Psoas muscle (tissue), 8 donors: ENCODE data around the gene KCNJ15. TPM values are rescaled to one million over a fixed set of nuclear protein-coding genes. Genes with fewer than 3 reads are reported as not detected.

Experiments used
- ATAC-seq, 4 donors: fragments of 200-7000 bp; cut with Tn5 transposase; one replicate each; pipeline ENCODE4 v1.9.1; 2020; ENCODE audit warnings: moderate library complexity in 3 of 4, mild to moderate bottlenecking in 2 of 4
- DNase-seq, 2 donors: peaks; one replicate each; pipeline ENCODE4 v3.0.0-alpha.2; 2020
- H3K27ac ChIP-seq: fragments of 200-600 bp; one replicate; pipeline ENCODE4 v1.8.0; 2022
- H3K27me3 ChIP-seq, 3 donors: fragments of 200-600 bp in 1 of 3; one replicate each; pipeline versions ENCODE4 v1.6.1 to v1.8.0; 2013 to 2022; ENCODE audit warnings: low read length in 2 of 3, mild to moderate bottlenecking in 2 of 3, moderate library complexity in 1 of 3; ENCODE audit not compliant: insufficient read depth in 3 of 3
- H3K36me3 ChIP-seq, 2 donors: fragments of 200-600 bp in 1 of 2; one replicate each; pipeline versions ENCODE4 v1.6.1 to v1.8.0; 2013 to 2022; ENCODE audit warnings: low read depth in 1 of 2, mild to moderate bottlenecking in 1 of 2, moderate library complexity in 1 of 2; ENCODE audit not compliant: insufficient read depth in 1 of 2
- H3K4me1 ChIP-seq: fragments of 200-600 bp; one replicate; pipeline ENCODE4 v1.8.0; 2022
- H3K4me3 ChIP-seq: fragments of 200-600 bp; one replicate; pipeline ENCODE4 v1.8.0; 2022; ENCODE audit warnings: mild to moderate bottlenecking
- H3K9me3 ChIP-seq: fragments of 200-600 bp; one replicate; pipeline ENCODE4 v1.8.0; 2022
- WGBS, 3 donors: extraction: QIAGEN DNeasy Blood & Tissue Kit; methylation state at CpG; one replicate each; pipeline versions ENCODE4 v1.1.6 to v1.1.7; 2013; 5-methylcytosine and 5-hydroxymethylcytosine counted together
- intact Hi-C, 2 donors: fragments of 100-400 bp; cut with DNase I; formaldehyde crosslinking; loops; one replicate each; pipeline versions ENCODE4 v1.11.0 to v1.14.2; 2022
- polyA plus RNA-seq, 3 donors: library from polyadenylated mRNA; stranded (reverse); fragments of 200-250 nt; gene quantifications; one replicate each; pipeline ENCODE4 v1.2.3, GENCODE V29; 2013
- total RNA-seq, 4 donors: library from RNA; stranded (reverse); fragmentation: NEBNext Ultra II Directional in 2 of 4; extraction: Animal tissue kit (Norgen Biotek cat#: 25700) in 2 of 4; gene quantifications; one replicate each; pipeline versions ENCODE4 v1.2.1 to v1.2.4, GENCODE V29; 2021 to 2023
- TF ChIP-seq, protein P1 (sequence below): fragments of 200-600 bp; IDR thresholded peaks from one replicate; pipeline ENCODE4 v1.8.0; 2022; ENCODE audit warnings: antibody characterized with exemption
- donor health status: healthy with polysubstance abuse.
- donor health status: DM: no; HTN: no; CAD: no; lungs with moderate emphysema.
- donor health status: Bipolar disorder and iron deficiency.
- donor health status: healthy.
- donor health status: DM: yes; HTN: yes; CAD: no.
- donor health status: DM: no; HTN: no; CAD: no.
- donor health status: DM: no; HTN: no; CAD: no.
- donor health status: DM: yes; HTN: yes; CAD: no.

The KCNJ15 gene
- total and polyA plus RNA-seq, 7 donors = 0.04 to 1.0 (median 0.16) TPM

DNA sequence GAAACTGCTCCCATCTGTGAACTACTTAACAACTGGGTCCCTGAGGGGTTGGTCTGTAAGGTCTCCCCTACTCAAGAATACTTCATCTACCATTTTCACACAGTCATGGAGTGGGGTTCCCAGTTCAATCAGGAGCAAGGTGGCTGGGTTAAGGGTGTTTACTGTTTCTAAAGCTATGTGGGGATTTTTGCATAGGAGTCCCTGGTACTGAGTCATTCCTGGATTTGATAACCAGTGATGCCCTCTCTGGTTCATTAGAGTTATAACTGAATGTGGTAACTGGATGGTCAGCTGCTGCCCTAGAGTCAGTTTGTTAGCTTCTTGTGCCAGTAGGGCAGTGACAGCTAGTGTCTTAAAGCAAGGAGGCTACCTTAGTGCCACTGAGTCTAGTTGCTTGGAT, 29.4 kb upstream of the KCNJ15 start:
- DNase-seq = no peak

DNA sequence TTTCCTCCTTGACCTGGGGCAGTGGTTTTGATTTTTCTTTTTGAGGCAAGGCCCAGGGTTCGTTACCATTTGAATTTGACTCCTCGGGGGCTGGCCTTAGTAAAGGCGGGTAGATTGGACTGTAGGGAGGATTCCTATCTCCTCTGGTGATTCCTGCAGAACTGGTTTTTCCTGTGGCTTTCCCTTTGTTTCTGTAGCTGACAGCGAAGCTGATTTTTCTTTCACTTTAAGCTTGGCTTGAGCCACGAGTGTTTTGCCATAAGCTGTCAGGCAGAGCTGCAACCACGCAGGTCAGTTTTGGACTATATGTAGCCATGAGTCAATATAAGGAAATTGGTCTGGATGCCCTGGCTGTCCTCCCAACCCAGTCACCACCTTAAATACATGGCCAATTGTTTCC, 28.7 kb upstream of the KCNJ15 start:
- Histone ChIP-seq H3K4me3 (no peak overlapping the region), H3K27ac (no peak overlapping the region), H3K27me3 (peaks cover 0 to 4% (median 0%) of the 10 kb centered on the region in 3 donors), H3K36me3 (no peaks in the 10 kb centered on the region), H3K9me3 (peaks cover 39% of the 10 kb centered on the region), H3K4me1 (no peaks in the 10 kb centered on the region)
- ATAC-seq (no peak), DNase-seq (no peak)
- TF ChIP-seq, protein P1, sequence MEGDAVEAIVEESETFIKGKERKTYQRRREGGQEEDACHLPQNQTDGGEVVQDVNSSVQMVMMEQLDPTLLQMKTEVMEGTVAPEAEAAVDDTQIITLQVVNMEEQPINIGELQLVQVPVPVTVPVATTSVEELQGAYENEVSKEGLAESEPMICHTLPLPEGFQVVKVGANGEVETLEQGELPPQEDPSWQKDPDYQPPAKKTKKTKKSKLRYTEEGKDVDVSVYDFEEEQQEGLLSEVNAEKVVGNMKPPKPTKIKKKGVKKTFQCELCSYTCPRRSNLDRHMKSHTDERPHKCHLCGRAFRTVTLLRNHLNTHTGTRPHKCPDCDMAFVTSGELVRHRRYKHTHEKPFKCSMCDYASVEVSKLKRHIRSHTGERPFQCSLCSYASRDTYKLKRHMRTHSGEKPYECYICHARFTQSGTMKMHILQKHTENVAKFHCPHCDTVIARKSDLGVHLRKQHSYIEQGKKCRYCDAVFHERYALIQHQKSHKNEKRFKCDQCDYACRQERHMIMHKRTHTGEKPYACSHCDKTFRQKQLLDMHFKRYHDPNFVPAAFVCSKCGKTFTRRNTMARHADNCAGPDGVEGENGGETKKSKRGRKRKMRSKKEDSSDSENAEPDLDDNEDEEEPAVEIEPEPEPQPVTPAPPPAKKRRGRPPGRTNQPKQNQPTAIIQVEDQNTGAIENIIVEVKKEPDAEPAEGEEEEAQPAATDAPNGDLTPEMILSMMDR = no peak
- 59 to 66% (median 59%) methylated on average over 6 of the region's 6 CpGs for WGBS, 3 donors
- intact Hi-C loops = no loop called here

More for the DNA sequence above, 29.4 kb upstream of the KCNJ15 start:
- H3K4me1 ChIP-seq = no peaks in the 10 kb centered on the region
- no peak overlapping the region for H3K27ac ChIP-seq
- H3K27me3 ChIP-seq = peaks cover 0 to 4% (median 0%) of the 10 kb centered on the region in 3 donors
- no peak overlapping the region for H3K4me3 ChIP-seq
- TF ChIP-seq, protein P1 = no peak
- no peaks in the 10 kb centered on the region for H3K36me3 ChIP-seq
- no peak for ATAC-seq
- intact Hi-C loops = no loop called here
- H3K9me3 ChIP-seq = peaks cover 35% of the 10 kb centered on the region

DNA sequence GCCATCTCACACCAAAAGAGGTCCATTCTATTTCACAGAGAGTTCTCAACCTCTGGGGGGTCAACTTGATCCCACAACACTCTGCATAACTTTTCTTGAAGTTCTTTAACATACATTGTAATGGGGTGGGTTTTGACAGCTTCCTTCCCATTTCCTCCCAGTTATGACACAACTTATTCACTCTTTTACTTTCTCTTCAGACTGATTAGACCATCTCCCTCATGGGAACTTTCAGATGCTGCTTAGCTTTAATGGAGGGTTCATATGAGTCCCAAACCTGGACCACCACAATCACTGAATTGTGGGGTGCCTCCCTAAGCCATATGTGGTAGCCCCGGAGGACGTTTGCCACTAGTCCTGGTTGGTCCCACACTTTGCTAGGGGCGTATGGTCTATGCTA, 28.3 kb upstream of the KCNJ15 start:
- ATAC-seq = no peak
- intact Hi-C loops = no loop called here
- no peaks in the 10 kb centered on the region for H3K36me3 ChIP-seq
- H3K27me3 ChIP-seq = peaks cover 0 to 4% (median 0%) of the 10 kb centered on the region in 3 donors
- H3K9me3 ChIP-seq = peaks cover 39% of the 10 kb centered on the region
- TF ChIP-seq, protein P1 = no peak
- no peak overlapping the region for H3K4me3 ChIP-seq
- H3K4me1 ChIP-seq = no peaks in the 10 kb centered on the region
- no peak for DNase-seq
- WGBS, 3 donors = 86 to 94% (median 88%) methylated on average over 3 of the region's 3 CpGs
- H3K27ac ChIP-seq = no peak overlapping the region

DNA sequence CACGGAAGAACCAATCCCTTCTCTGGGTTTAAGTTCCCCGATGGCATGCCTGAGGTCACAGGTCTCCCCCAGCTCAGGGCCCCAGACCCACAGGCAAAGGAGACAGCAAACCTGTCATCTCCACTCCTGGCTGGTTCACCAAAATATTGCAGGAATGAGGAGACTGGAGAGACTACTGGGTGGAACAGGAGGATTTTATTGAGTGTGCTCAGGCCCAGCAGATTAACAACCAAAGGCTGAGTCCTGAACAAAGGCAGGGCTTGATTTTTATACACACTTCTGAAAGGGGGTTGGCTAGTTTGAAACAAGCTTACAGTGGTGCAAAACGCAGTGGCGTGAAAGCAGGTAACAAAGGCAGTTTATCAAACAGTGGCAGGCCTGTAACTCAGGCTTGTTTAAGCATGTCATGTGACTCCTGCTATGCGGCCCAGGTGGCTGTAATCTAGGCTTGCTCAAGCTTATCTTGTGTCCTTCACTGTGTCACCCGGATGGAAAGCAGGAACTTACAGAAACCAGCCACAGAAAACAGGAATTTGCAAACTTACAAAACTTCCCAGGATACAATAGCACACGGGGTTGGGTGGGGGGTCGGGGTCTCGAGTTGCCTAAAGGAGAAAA, 27.4 kb upstream of the KCNJ15 start:
- 88 to 94% (median 89%) methylated on average over 9 of the region's 9 CpGs for WGBS, 3 donors
- peaks cover 0 to 2% (median 0%) of the 10 kb centered on the region in 3 donors for H3K27me3 ChIP-seq
- no peak overlapping the region for H3K27ac ChIP-seq
- ATAC-seq (no peak), DNase-seq (no peak)
- intact Hi-C loops = no loop called here
- peaks cover 34% of the 10 kb centered on the region for H3K9me3 ChIP-seq
- no peak overlapping the region for H3K4me3 ChIP-seq
- no peaks in the 10 kb centered on the region for H3K4me1 ChIP-seq
- TF ChIP-seq, protein P1 = no peak
- no peaks in the 10 kb centered on the region for H3K36me3 ChIP-seq
